ENCODE measurements around the gene TCEANC. TPM values are rescaled to one million over a fixed set of nuclear protein-coding genes. Genes with fewer than 3 reads are reported as not detected.

Gene TCEANC
- total and polyA plus RNA-seq, 12 donors: 0.59 to 7.2 (median 4.1) TPM

DNA sequence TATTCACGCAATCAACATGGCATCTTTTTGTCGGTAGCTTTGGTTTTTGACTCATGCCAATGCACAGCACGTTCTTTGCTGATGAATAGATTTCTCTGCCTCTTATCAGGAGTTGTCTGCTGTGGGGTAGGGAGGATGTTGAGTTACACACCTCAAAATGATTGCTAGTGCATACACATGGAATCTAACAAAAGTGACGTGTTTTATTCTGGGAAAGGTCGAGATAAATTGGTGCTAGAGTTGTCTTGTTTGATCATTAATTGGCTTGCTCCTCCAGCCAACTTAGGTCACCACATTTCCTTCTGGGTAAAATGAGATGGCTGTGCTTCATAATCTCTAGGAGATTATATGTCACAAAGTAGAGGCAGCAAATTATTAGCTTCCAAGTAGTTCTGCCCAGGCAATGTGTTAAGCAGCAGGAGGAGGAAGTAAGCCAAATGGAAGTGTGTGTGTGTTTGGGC, 39.9 kb downstream of the TCEANC start:
- H3K27me3 ChIP-seq: peaks cover 0 to 38% (median 0%) of the 10 kb centered on the region in 7 donors
- WGBS, 2 donors: 42 to 61% methylated on average over 5 of the region's 5 CpGs
- TF ChIP-seq CTCF (IDR thresholded peaks at IDR 0.05): no peak
- no peak overlapping the region for H3K4me3 ChIP-seq
- DNase-seq (no peak), ATAC-seq (no peak)
- no peak overlapping the region for H3K27ac ChIP-seq
- no peaks in the 10 kb centered on the region for H3K9me3 ChIP-seq
- H3K4me1 ChIP-seq: peaks cover 0 to 68% (median 41%) of the 10 kb centered on the region in 9 donors
- no peaks in the 10 kb centered on the region for H3K36me3 ChIP-seq
- intact Hi-C loops (cut with DNase I): loop anchor here in 1 of 10 donors (5.0 kb wide), 1 partner anchor 40 kb away; the partner anchor contains the start of genes OFD1 and TRAPPC2

DNA sequence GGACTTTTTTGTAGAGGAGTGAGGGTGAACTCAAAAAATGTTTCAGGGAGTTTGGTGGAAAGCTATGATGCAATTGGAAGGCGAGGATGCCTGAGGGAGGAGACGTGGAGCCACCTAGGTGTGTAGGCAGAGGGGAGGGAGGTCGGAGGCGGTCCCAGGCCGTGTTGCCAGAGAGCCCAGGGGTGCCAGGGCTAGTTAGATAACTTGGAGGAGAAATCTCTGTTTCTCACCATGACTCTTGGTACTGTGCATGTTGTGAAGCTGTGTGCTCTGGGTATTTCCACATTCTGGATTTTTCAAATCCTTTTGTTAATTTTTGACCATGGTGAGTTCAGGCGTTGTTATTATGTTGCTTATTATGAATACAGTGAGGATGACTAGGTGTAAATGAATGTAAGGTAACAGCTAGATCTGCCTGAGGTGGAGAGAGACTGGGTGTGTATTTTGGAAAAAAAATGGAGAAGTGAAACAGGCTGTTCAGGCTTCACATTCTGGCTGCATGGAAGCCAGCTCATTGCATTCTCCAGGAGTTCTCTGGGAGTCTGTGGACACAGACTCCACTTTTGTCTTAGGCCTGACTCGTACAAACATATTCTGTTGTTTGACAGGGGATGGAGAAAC, 40.5 kb downstream of the TCEANC start:
- TF ChIP-seq CTCF (IDR thresholded peaks at IDR 0.05): no peak
- Histone ChIP-seq H3K36me3 (no peaks in the 10 kb centered on the region), H3K9me3 (no peaks in the 10 kb centered on the region), H3K4me3 (no peak overlapping the region), H3K27me3 (peaks cover 0 to 32% (median 0%) of the 10 kb centered on the region in 7 donors), H3K4me1 (peaks cover 0 to 69% (median 44%) of the 10 kb centered on the region in 9 donors), H3K27ac (peak overlapping the region in 1 of 10 donors; percentile 19)
- 54 to 62% methylated on average over 7 of the region's 7 CpGs for WGBS, 2 donors
- DNase-seq: no peak
- intact Hi-C loops (cut with DNase I): loop anchor here in 1 of 10 donors (5.0 kb wide), 1 partner anchor 39 kb away; the partner anchor contains the start of genes OFD1 and TRAPPC2
- ATAC-seq: no peak

GRCh38 chrX:13694359-13694758, 41.4 kb downstream of the TCEANC start:
- no peak overlapping the region for H3K4me3 ChIP-seq
- ATAC-seq: no peak
- peak overlapping the region in 1 of 10 donors; percentile 26 for H3K27ac ChIP-seq
- peaks cover 0 to 76% (median 53%) of the 10 kb centered on the region in 9 donors for H3K4me1 ChIP-seq
- no peaks in the 10 kb centered on the region for H3K36me3 ChIP-seq
- intact Hi-C loops (cut with DNase I): loop anchor here in 1 of 10 donors (5.0 kb wide), 1 partner anchor 38 kb away; the partner anchor contains the start of genes OFD1 and TRAPPC2
- WGBS, 2 donors: 39 to 62% methylated on average over 2 of the region's 2 CpGs
- H3K9me3 ChIP-seq: no peaks in the 10 kb centered on the region
- no peak for DNase-seq
- TF ChIP-seq CTCF (IDR thresholded peaks at IDR 0.05): no peak
- peaks cover 0 to 28% (median 0%) of the 10 kb centered on the region in 7 donors for H3K27me3 ChIP-seq

GRCh38 chrX:13694983-13695382, 42.0 kb downstream of the TCEANC start:
- intact Hi-C loops (cut with DNase I): loop anchor here in 1 of 10 donors (5.0 kb wide), 1 partner anchor 37 kb away; the partner anchor contains the start of genes OFD1 and TRAPPC2
- TF ChIP-seq CTCF (IDR thresholded peaks at IDR 0.05): no peak
- Histone ChIP-seq H3K27me3 (peaks cover 0 to 24% (median 0%) of the 10 kb centered on the region in 7 donors), H3K36me3 (no peaks in the 10 kb centered on the region), H3K4me1 (peaks cover 0 to 80% (median 60%) of the 10 kb centered on the region in 9 donors), H3K27ac (peak overlapping the region in 1 of 10 donors; percentile 26), H3K4me3 (no peak overlapping the region), H3K9me3 (no peaks in the 10 kb centered on the region)
- ATAC-seq (no peak), DNase-seq (no peak)
- WGBS, 2 donors: 52 to 61% methylated on average over 8 of the region's 8 CpGs
